Epithelial cell of prostate (primary cell): Measurements from ENCODE around the gene ERI3.

Experiments used
- DNase-seq: peaks from one replicate; pipeline ENCODE4 v3.0.0-alpha.2; 2011; ENCODE audit warnings: low read depth, low spot score
- H3K27ac ChIP-seq: fragments of 450-650 bp; 2 replicates; pipeline ENCODE4 v1.5.1; 2017; ENCODE audit warnings: mild to moderate bottlenecking

The ERI3 gene

GRCh38 chr1:44290250-44291094 is 64.6 kb downstream of the ERI3 start:
- no peak for DNase-seq
- H3K27ac ChIP-seq, result no peak overlapping the region

GRCh38 chr1:44289530-44289929 is 65.5 kb downstream of the ERI3 start:
- DNase-seq, result no peak
- no peak overlapping the region for H3K27ac ChIP-seq

- no peak for DNase-seq
- H3K27ac ChIP-seq, result no peak overlapping the region
Measured at GRCh38 chr1:44288883-44289282, 66.2 kb downstream of the ERI3 start.

- no peak for DNase-seq
- H3K27ac ChIP-seq, result no peak overlapping the region
Measured at GRCh38 chr1:44284184-44284583, 70.9 kb downstream of the ERI3 start.

- DNase-seq, result no peak
- no peak overlapping the region for H3K27ac ChIP-seq
Measured at GRCh38 chr1:44283524-44284173, 71.4 kb downstream of the ERI3 start.

- H3K27ac ChIP-seq, result no peak overlapping the region
- DNase-seq, result no peak
Measured at GRCh38 chr1:44282704-44283426, 72.2 kb downstream of the ERI3 start.

- H3K27ac ChIP-seq, result no peak overlapping the region
Measured at GRCh38 chr1:44281962-44282703, 72.9 kb downstream of the ERI3 start.

GRCh38 chr1:44276901-44277300 is 78.2 kb downstream of the ERI3 start:
- no peak for DNase-seq

More at GRCh38 chr1:44281962-44282703, 72.9 kb downstream of the ERI3 start:
- no peak for DNase-seq

GRCh38 chr1:44275991-44276405 is 79.1 kb downstream of the ERI3 start:
- no peak overlapping the region for H3K27ac ChIP-seq
- DNase-seq, result no peak

More at GRCh38 chr1:44276901-44277300, 78.2 kb downstream of the ERI3 start:
- no peak overlapping the region for H3K27ac ChIP-seq

- H3K27ac ChIP-seq, result no peak overlapping the region
Measured at GRCh38 chr1:44275296-44275962, 79.6 kb downstream of the ERI3 start.

GRCh38 chr1:44273560-44274350 is 81.3 kb downstream of the ERI3 start:
- no peak for DNase-seq
- no peak overlapping the region for H3K27ac ChIP-seq

More at GRCh38 chr1:44275296-44275962, 79.6 kb downstream of the ERI3 start:
- no peak for DNase-seq

GRCh38 chr1:44272992-44273391 is 82.1 kb downstream of the ERI3 start:
- no peak for DNase-seq
- no peak overlapping the region for H3K27ac ChIP-seq

- DNase-seq, result no peak
Measured at GRCh38 chr1:44271646-44272045, 83.4 kb downstream of the ERI3 start.

GRCh38 chr1:44270686-44271628 is 84.1 kb downstream of the ERI3 start:
- H3K27ac ChIP-seq, result no peak overlapping the region
- no peak for DNase-seq

More at GRCh38 chr1:44271646-44272045, 83.4 kb downstream of the ERI3 start:
- no peak overlapping the region for H3K27ac ChIP-seq

- DNase-seq, result no peak
- no peak overlapping the region for H3K27ac ChIP-seq
Measured at GRCh38 chr1:44268054-44268453, 87.0 kb downstream of the ERI3 start.

GRCh38 chr1:44267438-44267837 is 87.6 kb downstream of the ERI3 start:
- no peak for DNase-seq

GRCh38 chr1:44266400-44267344 is 88.4 kb downstream of the ERI3 start:
- no peak for DNase-seq
- H3K27ac ChIP-seq, result no peak overlapping the region

More at GRCh38 chr1:44267438-44267837, 87.6 kb downstream of the ERI3 start:
- H3K27ac ChIP-seq, result no peak overlapping the region
